Measurements from ENCODE around the gene RTN4RL1. TPM values are rescaled to one million over a fixed set of nuclear protein-coding genes. Genes with fewer than 3 reads are reported as not detected.

RTN4RL1 gene
- total and polyA plus RNA-seq, 4 donors: 0.65 to 7.3 (median 2.4) TPM

DNA sequence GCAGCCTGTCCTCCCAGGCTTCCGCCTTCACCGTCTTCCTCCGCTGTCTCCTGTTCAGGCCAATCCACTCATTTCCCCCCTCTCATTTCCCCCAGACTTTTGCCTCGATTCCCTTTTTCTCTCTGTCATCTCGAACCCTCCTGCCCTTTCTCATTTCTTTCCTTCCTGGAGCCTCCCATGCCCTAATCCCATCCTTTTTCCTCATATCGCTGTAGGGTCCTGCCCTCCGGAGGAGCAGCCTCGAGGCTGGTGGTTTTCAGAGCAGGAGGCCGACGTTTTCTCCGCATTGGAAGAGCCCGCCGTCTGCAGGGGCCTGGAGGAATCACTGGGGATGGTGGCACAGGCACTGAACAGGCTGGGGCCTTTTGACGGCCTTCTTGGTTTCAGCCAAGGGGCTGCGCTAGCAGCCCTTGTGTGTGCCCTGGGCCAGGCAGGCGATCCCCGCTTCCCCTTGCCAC lies 17.3 kb upstream of the RTN4RL1 start:
- Histone ChIP-seq H3K36me3 (ENCODE audit: control insufficient read depth in 4 of 4, insufficient read depth in 4 of 4, low read length in 4 of 4) (peaks cover 0 to 17% (median 14%) of the 10 kb centered on the region in 4 donors), H3K9me3 (ENCODE audit: control insufficient read depth in 4 of 4, insufficient read depth in 3 of 4, low read length in 3 of 4) (no peaks in the 10 kb centered on the region), H3K9ac (ENCODE audit: insufficient read depth in 1 of 2, low read length in 2 of 2) (peak overlapping the region; percentile 88 to 94), H3K27ac (ENCODE audit: low read depth in 1 of 2, low read length in 1 of 2) (peak overlapping the region; percentile 89 to 92), H3K27me3 (ENCODE audit: control insufficient read depth in 3 of 3, insufficient read depth in 3 of 3, low read length in 2 of 3) (no peaks in the 10 kb centered on the region), H3K4me1 (ENCODE audit: control insufficient read depth in 5 of 5, insufficient read depth in 5 of 5, low read length in 5 of 5) (peaks cover 0 to 13% (median 7%) of the 10 kb centered on the region in 5 donors), H3K4me3 (peak overlapping the region; percentile 71)
- no peak for ATAC-seq (ENCODE audit: insufficient read depth, low FRiP score)
- TF ChIP-seq, protein P1, sequence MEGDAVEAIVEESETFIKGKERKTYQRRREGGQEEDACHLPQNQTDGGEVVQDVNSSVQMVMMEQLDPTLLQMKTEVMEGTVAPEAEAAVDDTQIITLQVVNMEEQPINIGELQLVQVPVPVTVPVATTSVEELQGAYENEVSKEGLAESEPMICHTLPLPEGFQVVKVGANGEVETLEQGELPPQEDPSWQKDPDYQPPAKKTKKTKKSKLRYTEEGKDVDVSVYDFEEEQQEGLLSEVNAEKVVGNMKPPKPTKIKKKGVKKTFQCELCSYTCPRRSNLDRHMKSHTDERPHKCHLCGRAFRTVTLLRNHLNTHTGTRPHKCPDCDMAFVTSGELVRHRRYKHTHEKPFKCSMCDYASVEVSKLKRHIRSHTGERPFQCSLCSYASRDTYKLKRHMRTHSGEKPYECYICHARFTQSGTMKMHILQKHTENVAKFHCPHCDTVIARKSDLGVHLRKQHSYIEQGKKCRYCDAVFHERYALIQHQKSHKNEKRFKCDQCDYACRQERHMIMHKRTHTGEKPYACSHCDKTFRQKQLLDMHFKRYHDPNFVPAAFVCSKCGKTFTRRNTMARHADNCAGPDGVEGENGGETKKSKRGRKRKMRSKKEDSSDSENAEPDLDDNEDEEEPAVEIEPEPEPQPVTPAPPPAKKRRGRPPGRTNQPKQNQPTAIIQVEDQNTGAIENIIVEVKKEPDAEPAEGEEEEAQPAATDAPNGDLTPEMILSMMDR (IDR thresholded peaks at IDR 0.05; ENCODE audit: control extremely low read depth, extremely low read depth): no peak
- DNase-seq: peak; percentile 53 to 64 (median 58)
- WGBS, 2 donors: 22 to 24% methylated on average over 17 of the region's 17 CpGs

DNA sequence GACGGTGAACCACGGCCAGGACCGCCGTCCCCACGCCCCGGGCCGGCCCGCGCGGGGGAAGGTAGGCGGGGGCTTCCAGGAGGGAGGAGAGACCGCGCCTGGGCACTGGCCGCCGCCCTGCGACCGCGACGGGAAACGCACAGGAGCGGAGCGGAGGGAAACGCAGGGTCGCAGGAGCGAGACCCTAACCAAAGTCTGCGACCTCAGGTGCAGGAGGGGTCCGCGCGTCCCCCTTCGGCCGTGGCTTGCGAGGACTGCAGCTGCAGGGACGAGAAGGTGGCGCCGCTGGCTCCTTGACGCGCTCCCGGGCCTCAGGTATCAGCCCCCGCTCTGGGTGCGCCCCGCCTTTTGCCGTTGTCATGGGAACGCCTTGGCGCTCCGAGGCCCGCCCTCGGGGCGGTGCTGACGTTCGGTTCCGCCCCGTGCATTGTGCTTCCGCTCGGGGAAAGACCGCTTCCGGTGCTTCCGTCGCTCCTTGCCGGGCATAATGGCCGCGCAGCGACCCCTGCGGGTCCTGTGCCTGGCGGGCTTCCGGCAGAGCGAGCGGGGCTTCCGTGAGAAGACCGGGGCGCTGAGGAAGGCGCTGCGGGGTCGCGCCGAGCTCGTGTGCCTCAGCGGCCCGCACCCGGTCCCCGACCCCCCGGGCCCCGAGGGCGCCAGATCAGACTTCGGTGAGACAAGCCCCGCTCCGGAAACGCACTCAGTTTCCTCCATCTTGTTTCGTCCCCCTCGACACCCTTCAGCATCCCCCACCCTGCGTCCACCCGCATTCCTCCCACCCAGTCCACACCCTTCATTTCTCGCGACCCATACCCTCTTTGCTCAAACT lies 16.6 kb upstream of the RTN4RL1 start, which contains the start of gene OVCA2:
Gene OVCA2 (plus strand): TSS at position 462 of the 829 bp plus-strand sequence. CDS start 26 bp downstream, at position 488.
- no peaks in the 10 kb centered on the region for H3K27me3 ChIP-seq (ENCODE audit: control insufficient read depth in 3 of 3, insufficient read depth in 3 of 3, low read length in 2 of 3)
- peak within 1 kb of the TSS; percentile 81 for H3K4me3 ChIP-seq
- H3K9me3 ChIP-seq (ENCODE audit: control insufficient read depth in 4 of 4, insufficient read depth in 3 of 4, low read length in 3 of 4): no peaks in the 10 kb centered on the region
- TF ChIP-seq, protein P1 (IDR thresholded peaks at IDR 0.05; ENCODE audit: control extremely low read depth, extremely low read depth): peak; percentile 50
- H3K27ac ChIP-seq (ENCODE audit: low read depth in 1 of 2, low read length in 1 of 2): peak within 1 kb of the TSS; percentile 89 to 92
- whole genome bisulfite sequencing, 2 donors: 1% methylated on average over 91 to 92 of the region's 93 CpGs
- H3K9ac ChIP-seq (ENCODE audit: insufficient read depth in 1 of 2, low read length in 2 of 2): peak within 1 kb of the TSS; percentile 88 to 94
- H3K36me3 ChIP-seq (ENCODE audit: control insufficient read depth in 4 of 4, insufficient read depth in 4 of 4, low read length in 4 of 4): peaks cover 0 to 22% (median 16%) of the 10 kb centered on the region in 4 donors
- peaks cover 0 to 13% (median 7%) of the 10 kb centered on the region in 5 donors for H3K4me1 ChIP-seq (ENCODE audit: control insufficient read depth in 5 of 5, insufficient read depth in 5 of 5, low read length in 5 of 5)
- DNase-seq: peak; percentile 96 to 97 (median 97)
- ATAC-seq (ENCODE audit: insufficient read depth, low FRiP score): peak; percentile 92

DNA sequence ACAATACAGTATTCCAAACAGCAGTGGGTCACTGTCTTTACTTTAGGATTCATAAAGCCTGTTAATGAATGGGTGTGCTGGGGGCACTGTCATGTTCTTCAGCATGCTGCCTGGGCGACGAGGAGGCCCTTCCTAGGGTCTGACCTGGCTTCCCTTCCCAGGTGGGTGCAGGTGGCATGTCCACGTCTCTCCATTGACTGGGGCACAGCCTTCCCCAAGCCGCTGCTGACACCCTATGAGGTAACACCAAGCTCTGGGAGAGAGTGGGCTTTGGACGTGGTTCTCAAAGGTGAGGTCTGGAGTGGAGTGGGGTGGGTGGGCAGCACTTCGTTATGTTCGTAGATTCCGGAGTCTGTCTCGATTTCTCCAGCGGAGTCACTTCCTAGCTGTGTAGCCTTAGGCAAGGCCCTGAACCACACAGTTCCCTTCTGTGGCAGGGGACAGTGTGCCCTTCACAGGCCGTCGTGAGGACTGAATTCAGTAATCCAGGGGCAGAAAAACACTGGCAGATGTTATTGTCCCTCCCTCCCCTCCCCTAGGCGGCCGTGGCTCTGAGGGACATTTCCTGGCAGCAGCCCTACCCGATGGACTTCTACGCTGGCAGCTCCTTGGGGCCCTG lies 15.9 kb upstream of the RTN4RL1 start:
- ATAC-seq (ENCODE audit: insufficient read depth, low FRiP score): peak; percentile 2
- Histone ChIP-seq H3K4me3 (peak overlapping the region; percentile 81), H3K36me3 (ENCODE audit: control insufficient read depth in 4 of 4, insufficient read depth in 4 of 4, low read length in 4 of 4) (peaks cover 0 to 29% (median 20%) of the 10 kb centered on the region in 4 donors), H3K9ac (ENCODE audit: insufficient read depth in 1 of 2, low read length in 2 of 2) (peak overlapping the region in 1 of 2 donors; percentile 23), H3K9me3 (ENCODE audit: control insufficient read depth in 4 of 4, insufficient read depth in 3 of 4, low read length in 3 of 4) (no peaks in the 10 kb centered on the region), H3K27ac (ENCODE audit: low read depth in 1 of 2, low read length in 1 of 2) (peak overlapping the region; percentile 61 to 89), H3K4me1 (ENCODE audit: control insufficient read depth in 5 of 5, insufficient read depth in 5 of 5, low read length in 5 of 5) (peaks cover 0 to 13% (median 7%) of the 10 kb centered on the region in 5 donors), H3K27me3 (ENCODE audit: control insufficient read depth in 3 of 3, insufficient read depth in 3 of 3, low read length in 2 of 3) (no peaks in the 10 kb centered on the region)
- TF ChIP-seq, protein P1 (IDR thresholded peaks at IDR 0.05; ENCODE audit: control extremely low read depth, extremely low read depth): no peak
- DNase-seq: no peak
- 45 to 50% methylated on average over 16 of the region's 16 CpGs for WGBS, 2 donors
